Naive thymus-derived CD8-positive, alpha-beta T cell (primary cell): ENCODE measurements around the gene IGHMBP2. TPM values are rescaled to one million over a fixed set of nuclear protein-coding genes. Genes with fewer than 3 reads are reported as not detected.

Source experiments
- ATAC-seq, 2 donors: fragments of 150-1000 bp; cut with Tn5 transposase in 1 of 2; sonication (Bioruptor Pico), chemical (Tn5 transposase) in 1 of 2; 1 replicate in 1 of 2; 2 replicates in 1 of 2; pipeline ENCODE4 v1.10.0; 2021; ENCODE audit warnings: mild to moderate bottlenecking in 2 of 2, moderate library complexity in 2 of 2
- POLR2A ChIA-PET: fragments of 350-600 bp; sonication (Branson Sonifier 250); formaldehyde crosslinking; loops from one replicate; lab custom pipeline; 2021; ENCODE audit warnings: antibody characterized with exemption; lab: Charles Lee
- DNase-seq, 10 donors: peaks; one replicate each; pipeline versions ENCODE4 v3.0.0 to v3.0.0-alpha.2; 2020 to 2022
- H3K27ac Mint-ChIP-seq, 10 donors: one replicate each; pipeline ENCODE4 v1.8.0; 2020 to 2022; ENCODE audit warnings: mild to moderate bottlenecking in 10 of 10, mixed read lengths in 10 of 10, moderate library complexity in 4 of 10, inconsistent platforms in 1 of 10
- H3K27me3 Mint-ChIP-seq, 5 donors: one replicate each; pipeline ENCODE4 v1.8.0; 2021 to 2022; ENCODE audit warnings: mixed read lengths in 5 of 5
- H3K36me3 Mint-ChIP-seq, 3 donors: one replicate each; pipeline ENCODE4 v1.8.0; 2020 to 2022; ENCODE audit warnings: mixed read lengths in 3 of 3, mild to moderate bottlenecking in 2 of 3, inconsistent platforms in 1 of 3
- H3K4me1 Mint-ChIP-seq, 4 donors: one replicate each; pipeline ENCODE4 v1.8.0; 2021 to 2022; ENCODE audit warnings: mixed read lengths in 4 of 4
- H3K4me3 Mint-ChIP-seq, 10 donors: one replicate each; pipeline ENCODE4 v1.8.0; 2020 to 2022; ENCODE audit warnings: mild to moderate bottlenecking in 10 of 10, mixed read lengths in 10 of 10, moderate library complexity in 6 of 10, inconsistent platforms in 1 of 10
- H3K9me3 Mint-ChIP-seq, 9 donors: one replicate each; pipeline ENCODE4 v1.8.0; 2020 to 2022; ENCODE audit warnings: mixed read lengths in 9 of 9, mild to moderate bottlenecking in 3 of 9, inconsistent platforms in 1 of 9, moderate library complexity in 1 of 9
- polyA plus RNA-seq, 3 donors: library from polyadenylated mRNA; unstranded; fragments of 300-500 nt; fragmentation: Illumina TruSeq; gene quantifications; one replicate each; pipeline ENCODE4 v1.2.3, GENCODE V29; 2021
- total RNA-seq, 8 experiments: library from RNA in 2 of 8; stranded (reverse) in 2 of 8; gene quantifications; one replicate each; pipeline ENCODE4 v1.2.3 and lab custom pipeline; 2021 to 2026

IGHMBP2 gene
- total and polyA plus RNA-seq, 5 experiments from 2014 or later = 5.1 to 32.5 (median 10.5) TPM

GRCh38 chr11:68977781-68978625 lies 74.3 kb downstream of the IGHMBP2 start:
- ATAC-seq = no peak
- Mint-ChIP-seq H3K27ac (peak overlapping the region in 1 of 10 donors; percentile 48), H3K36me3 (peaks cover 0 to 6% (median 0%) of the 10 kb centered on the region in 3 donors), H3K9me3 (peaks cover 0 to 11% (median 7%) of the 10 kb centered on the region in 9 donors), H3K27me3 (peaks cover 0 to 17% (median 8%) of the 10 kb centered on the region in 5 donors), H3K4me3 (no peak overlapping the region), H3K4me1 (peaks cover 0 to 1% (median 0%) of the 10 kb centered on the region in 4 donors)
- POLR2A ChIA-PET = interaction anchor here (0.6 kb wide), 1 partner anchor 143 kb away, joined by 3 read pairs; no protein-coding TSS in a partner anchor
- no peak for DNase-seq

- peaks cover 0 to 1% (median 0%) of the 10 kb centered on the region in 4 donors for H3K4me1 Mint-ChIP-seq
- H3K27ac Mint-ChIP-seq = no peak overlapping the region
- POLR2A ChIA-PET = interaction anchor here (0.6 kb wide), 1 partner anchor 142 kb away, joined by 3 read pairs; no protein-coding TSS in a partner anchor
- DNase-seq (no peak), ATAC-seq (no peak)
- H3K27me3 Mint-ChIP-seq = peaks cover 0 to 17% (median 8%) of the 10 kb centered on the region in 5 donors
- H3K36me3 Mint-ChIP-seq = peaks cover 0 to 6% (median 0%) of the 10 kb centered on the region in 3 donors
- peaks cover 0 to 12% (median 7%) of the 10 kb centered on the region in 9 donors for H3K9me3 Mint-ChIP-seq
- H3K4me3 Mint-ChIP-seq = no peak overlapping the region
Measured at GRCh38 chr11:68978626-68978930, 74.9 kb downstream of the IGHMBP2 start.

- no peak overlapping the region for H3K4me3 Mint-ChIP-seq
- H3K36me3 Mint-ChIP-seq = peaks cover 0 to 6% (median 0%) of the 10 kb centered on the region in 3 donors
- peak overlapping the region in 1 of 10 donors; percentile 44 for H3K27ac Mint-ChIP-seq
- peaks cover 0 to 17% (median 8%) of the 10 kb centered on the region in 5 donors for H3K27me3 Mint-ChIP-seq
- no peak for ATAC-seq
- H3K4me1 Mint-ChIP-seq = peaks cover 0 to 1% (median 0%) of the 10 kb centered on the region in 4 donors
- H3K9me3 Mint-ChIP-seq = peaks cover 0 to 12% (median 7%) of the 10 kb centered on the region in 9 donors
- peak in 1 of 10 donors; percentile 57 for DNase-seq
- POLR2A ChIA-PET = interaction anchor here (0.6 kb wide), 1 partner anchor 142 kb away, joined by 3 read pairs; no protein-coding TSS in a partner anchor
Measured at GRCh38 chr11:68978931-68979594, 75.4 kb downstream of the IGHMBP2 start.

GRCh38 chr11:68979931-68980775 lies 76.5 kb downstream of the IGHMBP2 start:
- Mint-ChIP-seq H3K27me3 (peaks cover 0 to 18% (median 9%) of the 10 kb centered on the region in 5 donors), H3K4me3 (no peak overlapping the region), H3K36me3 (peaks cover 0 to 6% (median 0%) of the 10 kb centered on the region in 3 donors), H3K4me1 (no peaks in the 10 kb centered on the region), H3K27ac (peak overlapping the region in 1 of 10 donors; percentile 77), H3K9me3 (peaks cover 0 to 12% (median 7%) of the 10 kb centered on the region in 9 donors)
- ATAC-seq = no peak
- POLR2A ChIA-PET = no interaction called here
- DNase-seq = peak in 1 of 10 donors; percentile 30

- Mint-ChIP-seq H3K4me1 (no peaks in the 10 kb centered on the region), H3K9me3 (peaks cover 0 to 12% (median 7%) of the 10 kb centered on the region in 9 donors), H3K27ac (peak within 1 kb of the TSS in 1 of 10 donors; percentile 77), H3K36me3 (peaks cover 0 to 6% (median 0%) of the 10 kb centered on the region in 3 donors), H3K4me3 (no peak within 1 kb of the TSS), H3K27me3 (peaks cover 0 to 18% (median 11%) of the 10 kb centered on the region in 5 donors)
- ATAC-seq = no peak
- no peak for DNase-seq
- POLR2A ChIA-PET = no interaction called here
Measured at GRCh38 chr11:68980776-68981065, 77.0 kb downstream of the IGHMBP2 start, which contains the start of gene MRGPRD. Gene MRGPRD (minus strand): TSS chr11:68980986. CDS start chr11:68980986, 0 bp downstream.

GRCh38 chr11:68982134-68982533 lies 78.4 kb downstream of the IGHMBP2 start:
- POLR2A ChIA-PET = no interaction called here
- H3K4me1 Mint-ChIP-seq = no peaks in the 10 kb centered on the region
- ATAC-seq (no peak), DNase-seq (no peak)
- no peak overlapping the region for H3K27ac Mint-ChIP-seq
- H3K9me3 Mint-ChIP-seq = peaks cover 5 to 23% (median 14%) of the 10 kb centered on the region in 9 donors
- H3K27me3 Mint-ChIP-seq = peaks cover 1 to 22% (median 18%) of the 10 kb centered on the region in 5 donors
- no peak overlapping the region for H3K4me3 Mint-ChIP-seq
- peaks cover 6 to 15% (median 8%) of the 10 kb centered on the region in 3 donors for H3K36me3 Mint-ChIP-seq

GRCh38 chr11:68983801-68984200 lies 80.1 kb downstream of the IGHMBP2 start:
- Mint-ChIP-seq H3K4me3 (no peak overlapping the region), H3K27ac (no peak overlapping the region), H3K4me1 (no peaks in the 10 kb centered on the region), H3K27me3 (peaks cover 1 to 28% (median 15%) of the 10 kb centered on the region in 5 donors), H3K9me3 (peaks cover 6 to 24% (median 17%) of the 10 kb centered on the region in 9 donors), H3K36me3 (peaks cover 6 to 19% (median 9%) of the 10 kb centered on the region in 3 donors)
- POLR2A ChIA-PET = no interaction called here
- ATAC-seq (no peak), DNase-seq (no peak)

- Mint-ChIP-seq H3K27me3 (peaks cover 5 to 32% (median 13%) of the 10 kb centered on the region in 5 donors), H3K9me3 (peaks cover 6 to 22% (median 14%) of the 10 kb centered on the region in 9 donors), H3K36me3 (peaks cover 6 to 19% (median 9%) of the 10 kb centered on the region in 3 donors), H3K27ac (no peak overlapping the region), H3K4me3 (no peak overlapping the region), H3K4me1 (peaks cover 0 to 2% (median 0%) of the 10 kb centered on the region in 4 donors)
- POLR2A ChIA-PET = no interaction called here
- DNase-seq (no peak), ATAC-seq (no peak)
Measured at GRCh38 chr11:68987211-68987610, 83.5 kb downstream of the IGHMBP2 start.

- DNase-seq (no peak), ATAC-seq (no peak)
- peaks cover 7 to 33% (median 20%) of the 10 kb centered on the region in 5 donors for H3K27me3 Mint-ChIP-seq
- H3K36me3 Mint-ChIP-seq = peaks cover 6 to 14% (median 9%) of the 10 kb centered on the region in 3 donors
- POLR2A ChIA-PET = no interaction called here
- H3K9me3 Mint-ChIP-seq = peaks cover 3 to 16% (median 11%) of the 10 kb centered on the region in 9 donors
- H3K4me1 Mint-ChIP-seq = peaks cover 0 to 3% (median 0%) of the 10 kb centered on the region in 4 donors
- no peak overlapping the region for H3K4me3 Mint-ChIP-seq
- no peak overlapping the region for H3K27ac Mint-ChIP-seq
Measured at GRCh38 chr11:68988491-68988890, 84.8 kb downstream of the IGHMBP2 start.
